ENCODE measurements around the gene LDLRAD4.

LDLRAD4 gene

DNA sequence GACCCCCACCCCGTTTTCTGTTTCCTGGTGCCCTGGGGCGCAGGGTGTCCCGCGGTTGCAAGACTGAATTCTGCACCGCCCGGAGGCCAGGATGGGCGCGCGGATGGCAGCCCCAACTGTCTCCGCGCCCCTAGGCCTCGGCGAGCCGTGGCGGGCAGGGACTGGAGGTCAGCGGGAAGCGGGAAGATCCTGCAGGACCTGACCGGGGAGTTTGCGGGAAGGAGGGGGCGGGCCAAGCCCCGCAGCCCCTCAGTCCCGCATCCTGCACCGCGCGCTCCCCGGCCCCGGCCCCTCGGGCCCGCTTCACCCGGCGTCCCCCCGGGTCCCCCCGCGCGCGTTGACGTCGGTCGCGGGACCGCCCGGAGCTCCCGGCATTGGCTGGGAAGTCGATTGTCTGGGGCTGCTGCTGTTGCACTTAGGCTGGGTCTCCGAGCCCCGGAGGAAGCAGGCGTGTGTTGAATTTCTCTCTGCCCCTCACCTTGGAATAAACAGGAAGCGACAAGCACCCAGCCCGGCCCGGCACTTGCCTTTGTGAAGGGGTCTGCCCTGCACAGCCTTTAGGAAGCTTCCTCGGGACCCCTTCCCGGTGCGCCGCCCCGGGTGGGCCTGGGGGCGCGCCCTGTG lies at the start of gene LDLRAD4:
LDLRAD4 (plus strand) TSS at position 393 of the 624 bp plus-strand sequence.
- no peak for DNase-seq

DNA sequence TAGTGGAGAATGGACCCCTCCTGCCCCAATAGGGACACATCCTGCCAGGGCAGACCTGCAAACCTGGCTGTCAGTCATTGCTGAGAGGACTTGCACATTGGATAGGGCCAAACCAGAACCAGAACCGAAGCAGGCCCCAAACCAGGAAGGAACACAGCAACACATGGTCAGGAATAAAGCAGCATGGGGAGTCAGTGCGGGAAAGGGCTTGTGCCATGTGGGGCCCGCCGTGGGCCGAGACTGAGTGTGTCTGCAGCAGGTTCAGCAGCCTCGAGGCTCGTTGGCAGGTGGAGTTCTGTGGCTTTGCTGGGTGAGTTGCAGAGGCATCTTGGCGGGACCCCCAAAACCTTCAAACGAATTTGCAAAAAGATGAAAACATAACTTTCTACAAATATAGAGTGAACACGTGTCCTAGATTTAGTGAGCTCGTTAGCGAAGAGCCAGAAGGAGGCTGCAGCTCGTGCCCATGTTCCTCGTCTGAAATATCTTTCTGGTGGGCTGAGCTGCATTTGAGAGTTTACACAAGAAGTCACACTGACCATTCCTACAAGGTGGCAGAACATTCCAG lies 44.9 kb upstream of the LDLRAD4 start:
- DNase-seq = no peak

DNA sequence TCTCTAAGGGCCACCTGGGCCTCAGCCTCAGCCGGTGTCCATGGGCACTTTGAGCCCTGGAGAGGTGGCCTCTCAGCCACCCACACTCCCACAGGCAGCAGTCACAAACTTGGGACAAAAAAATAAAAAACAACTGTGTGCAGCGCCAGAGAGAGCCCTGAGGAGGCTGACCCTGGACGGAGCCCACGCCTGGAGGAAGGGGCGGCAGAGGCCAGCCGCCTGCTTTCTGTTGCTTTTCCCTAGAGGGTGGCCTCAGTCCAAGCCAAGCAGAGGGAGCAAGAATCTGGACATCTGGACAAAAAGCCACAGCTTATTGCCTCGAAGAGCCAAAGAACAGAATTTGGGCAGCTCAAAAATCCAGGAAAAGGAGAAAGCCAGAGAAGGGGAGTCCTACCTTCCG lies 43.3 kb upstream of the LDLRAD4 start:
- no peak for DNase-seq

DNA sequence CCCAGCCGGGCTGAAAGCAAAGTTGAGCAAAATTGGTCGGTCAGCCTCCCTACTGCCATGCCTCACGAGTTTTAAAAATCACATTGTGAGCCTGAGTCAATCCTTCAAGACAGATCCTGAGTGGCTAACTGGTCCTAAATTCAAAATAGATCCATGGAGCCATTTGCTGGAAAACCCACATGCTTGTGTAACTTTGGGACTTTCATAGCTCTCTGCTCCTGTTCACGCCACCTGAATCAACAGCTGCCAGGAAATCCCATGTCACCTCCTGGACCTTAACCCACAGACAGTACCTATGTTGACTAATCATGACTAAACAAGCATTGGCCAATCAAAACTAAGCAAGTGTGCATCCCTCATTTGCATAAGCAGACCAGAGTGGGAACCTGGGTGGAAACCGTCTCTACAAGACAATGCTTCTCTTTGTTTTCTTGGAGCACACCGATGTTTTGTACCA lies 42.8 kb upstream of the LDLRAD4 start:
- peak in 1 of 2 donors; percentile 67 for DNase-seq

DNA sequence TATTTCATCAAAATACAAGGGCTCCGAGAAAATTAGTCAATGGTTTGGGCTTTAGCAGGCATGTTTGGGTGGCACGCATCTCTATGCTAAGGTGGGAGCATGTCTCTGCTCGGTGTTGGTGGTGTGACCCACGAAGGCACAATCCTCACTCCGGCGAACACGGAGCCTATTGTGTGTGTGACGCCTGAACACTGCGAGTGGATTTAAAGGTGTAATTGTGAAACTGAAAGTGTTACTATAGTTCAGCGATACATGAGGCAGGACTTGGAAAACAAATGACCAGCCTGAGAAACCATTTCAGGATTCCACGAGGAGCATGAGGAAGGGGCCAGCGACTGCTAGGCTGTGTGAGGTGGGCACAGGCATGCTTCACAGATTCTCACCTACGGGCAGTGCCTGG lies 41.7 kb upstream of the LDLRAD4 start:
- DNase-seq = no peak

DNA sequence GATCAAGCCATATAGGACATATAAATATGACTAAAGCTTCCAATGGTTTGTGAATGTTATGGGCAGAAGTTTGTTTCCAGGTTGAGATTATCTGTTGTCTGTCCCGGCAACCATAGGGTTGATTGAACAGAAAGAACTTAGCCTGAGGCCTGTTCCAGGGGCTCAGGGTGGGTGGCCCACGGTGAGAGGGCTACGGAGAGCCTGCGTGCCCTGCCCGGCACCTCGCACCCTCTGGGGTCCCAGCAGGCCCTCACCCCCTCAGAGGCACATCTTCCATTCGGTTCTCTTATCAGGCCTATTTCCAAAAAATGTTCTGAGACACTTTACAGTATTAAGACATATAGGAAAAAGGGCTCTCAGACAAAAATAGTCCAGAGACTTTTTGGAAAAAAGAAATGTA lies 40.4 kb upstream of the LDLRAD4 start:
- DNase-seq = no peak

DNA sequence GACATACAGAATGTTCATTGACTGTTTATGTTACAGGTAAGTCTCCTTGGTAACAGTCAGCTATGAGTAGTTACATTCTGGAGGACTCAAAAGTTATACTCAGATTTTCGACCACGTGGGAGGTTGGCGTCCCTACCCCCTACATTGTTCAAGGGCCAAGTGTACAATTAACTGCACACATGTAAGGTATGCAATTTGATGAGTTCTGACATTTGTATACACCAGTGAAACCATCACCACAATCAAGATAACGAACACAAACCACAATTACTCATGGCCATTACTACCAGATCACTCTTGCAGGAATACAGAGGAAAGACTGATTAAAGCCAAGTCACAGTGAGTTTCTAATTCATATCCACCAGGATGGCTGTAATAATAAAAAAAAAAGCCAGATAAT lies 39.6 kb upstream of the LDLRAD4 start:
- DNase-seq = no peak

DNA sequence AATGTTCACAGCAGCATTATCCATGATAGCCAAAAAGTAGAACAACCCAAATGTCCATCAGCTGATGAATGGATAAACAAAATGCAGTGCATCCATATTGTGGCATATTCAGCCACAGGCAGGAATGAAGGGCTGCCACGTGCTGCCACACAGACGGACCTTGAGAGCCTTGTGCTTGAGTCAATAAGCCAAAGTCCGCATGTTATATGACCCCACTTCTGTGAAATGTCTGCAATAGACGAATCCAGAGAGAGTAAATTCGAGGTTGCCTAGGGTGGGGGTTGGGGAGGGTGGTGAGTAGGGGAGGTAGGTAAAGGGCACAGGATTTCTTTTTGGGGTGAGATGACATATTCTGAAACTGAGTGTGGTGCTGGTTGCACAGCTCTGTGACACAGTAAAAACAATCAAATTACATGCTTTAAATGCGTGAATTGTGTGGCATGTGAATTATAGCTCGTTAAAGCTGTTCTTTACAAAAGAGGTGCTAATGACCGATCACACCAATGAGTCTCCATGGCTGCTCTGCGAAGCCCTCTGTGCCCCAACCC lies 38.9 kb upstream of the LDLRAD4 start:
- DNase-seq = no peak

DNA sequence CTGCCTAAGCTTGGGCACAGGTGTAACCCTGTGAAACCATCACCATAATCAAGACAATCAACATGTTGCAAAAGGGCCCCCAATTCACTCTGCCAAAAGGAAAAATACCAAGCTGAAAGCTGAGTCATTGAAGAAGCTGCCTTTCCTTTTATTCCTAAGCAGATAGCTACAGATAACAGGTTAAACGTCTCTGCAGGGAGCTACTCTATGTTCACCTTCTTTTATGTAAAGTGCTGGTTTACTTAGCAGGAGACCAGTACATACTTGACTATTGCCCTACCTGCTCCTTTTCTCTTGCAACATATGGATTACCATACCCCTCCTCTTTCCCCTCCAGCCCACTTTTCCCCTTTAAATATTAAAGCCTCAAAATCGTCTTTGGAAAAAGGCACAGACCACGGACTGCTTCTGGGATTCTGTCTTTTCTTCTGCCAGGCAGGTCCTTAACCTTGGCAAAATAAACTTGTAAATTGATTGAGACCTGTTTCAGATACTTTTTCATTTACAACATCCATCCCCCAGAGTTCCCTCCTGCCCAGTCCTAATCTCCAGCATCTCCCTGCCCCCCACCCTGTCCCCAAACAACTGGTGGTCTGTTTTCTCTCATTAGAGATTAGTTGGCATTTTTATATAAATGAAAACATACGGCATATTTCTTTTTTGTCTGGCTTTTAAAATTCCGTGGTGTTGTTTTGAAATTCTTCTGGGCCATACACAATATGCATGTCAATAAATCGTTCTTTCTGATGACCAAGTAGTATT lies 37.8 kb upstream of the LDLRAD4 start:
- no peak for DNase-seq

DNA sequence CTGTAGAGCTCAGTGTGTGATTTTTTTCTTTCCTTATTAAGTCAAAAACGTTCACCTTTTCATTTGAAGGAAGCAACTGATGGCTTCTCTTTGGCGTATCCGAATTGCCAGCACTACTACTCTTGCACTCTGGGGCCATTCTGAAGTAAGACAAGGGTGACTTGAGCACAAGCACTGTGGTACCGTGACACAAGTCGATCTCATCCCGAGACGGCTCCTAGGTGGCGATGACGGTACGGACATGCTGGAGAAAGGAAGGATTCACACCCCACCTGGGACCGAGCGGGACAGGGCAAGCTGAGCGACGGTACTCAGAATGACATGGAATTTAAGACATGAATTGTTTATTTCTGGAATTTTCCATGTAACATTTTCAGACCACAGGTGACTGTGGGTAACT lies 36.8 kb upstream of the LDLRAD4 start:
- DNase-seq = no peak

DNA sequence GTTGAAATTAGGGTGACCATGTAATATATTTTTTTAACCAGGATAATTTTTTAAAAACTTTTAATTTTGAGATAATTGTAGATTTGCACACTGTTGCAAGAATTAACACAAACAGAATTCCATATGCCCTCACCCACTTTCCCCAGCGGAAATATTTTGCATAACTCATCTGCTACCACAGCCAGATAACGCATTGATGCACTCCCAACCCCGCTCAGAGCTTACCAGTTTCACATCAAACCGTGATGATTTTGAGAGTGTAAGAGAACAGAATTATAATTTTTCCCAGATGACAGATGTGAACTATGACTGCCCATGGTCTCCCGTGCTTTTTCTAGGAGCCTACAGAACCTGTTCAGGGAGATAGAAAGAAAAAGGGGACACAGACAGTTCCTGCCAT lies 35.2 kb upstream of the LDLRAD4 start:
- DNase-seq = no peak

DNA sequence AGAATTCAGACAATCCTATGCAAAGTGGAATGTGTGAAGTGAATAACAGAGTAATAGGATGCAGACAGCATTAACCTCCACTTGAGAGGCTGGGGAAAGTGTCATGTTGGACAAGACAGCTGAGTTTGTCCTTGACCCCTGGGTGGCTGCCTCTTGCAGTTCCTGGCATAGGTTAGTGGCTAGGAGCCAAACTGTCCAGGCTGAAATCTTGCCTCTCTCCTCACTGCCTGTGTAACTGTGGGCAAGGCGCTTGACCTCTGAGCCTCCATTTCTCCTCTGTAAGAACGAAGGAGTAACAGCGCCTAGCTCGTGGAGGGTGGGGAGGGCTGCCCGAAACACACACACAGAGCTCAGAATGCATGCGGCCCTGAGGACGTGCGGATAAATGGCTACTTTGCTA lies 34.8 kb upstream of the LDLRAD4 start:
- DNase-seq = no peak

DNA sequence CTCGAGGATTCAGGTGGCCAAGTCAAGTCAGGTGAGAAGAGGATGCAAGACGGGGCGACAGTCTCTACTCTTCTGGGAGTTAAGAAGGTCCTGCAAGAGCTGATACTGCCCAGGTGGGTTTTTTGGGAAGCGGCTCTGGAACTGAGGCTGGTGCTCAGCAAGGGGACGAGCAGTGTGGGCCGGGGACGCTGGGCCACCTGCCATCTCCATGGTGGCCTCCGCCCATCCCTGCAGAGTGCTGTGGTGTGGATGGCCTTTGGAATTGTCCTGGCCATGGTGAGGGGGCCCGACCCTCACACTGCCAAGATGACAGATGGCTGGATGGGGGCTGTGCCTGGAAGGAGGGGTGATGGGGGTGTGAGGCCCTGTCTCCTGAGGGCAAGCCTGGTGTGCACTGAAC lies 34.2 kb upstream of the LDLRAD4 start:
- no peak for DNase-seq

DNA sequence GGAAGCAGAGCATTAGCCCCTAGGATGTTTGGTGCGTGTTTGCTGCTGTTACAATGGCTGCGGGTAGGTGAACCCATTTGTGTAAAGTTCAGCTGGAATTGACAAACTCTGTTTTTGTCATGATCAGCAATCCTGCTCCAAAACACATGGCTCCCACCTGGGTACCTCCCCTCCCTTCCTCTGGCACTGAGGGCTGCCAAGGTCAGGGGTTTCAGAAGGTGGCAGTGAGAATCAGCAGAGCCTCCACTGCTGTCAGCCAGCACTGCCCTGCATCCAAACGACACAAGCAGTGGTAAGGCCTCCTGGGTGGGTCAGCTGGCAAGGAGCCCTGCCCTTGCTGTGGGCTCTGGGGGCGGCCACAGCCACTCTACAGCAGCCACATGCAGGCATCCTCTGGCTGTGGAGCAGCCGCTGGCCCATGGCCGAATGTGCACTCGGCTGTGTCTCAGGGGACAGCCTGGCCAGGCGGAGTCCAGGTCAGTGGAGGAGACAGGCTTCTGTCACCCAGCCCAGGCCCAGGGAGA lies 32.8 kb upstream of the LDLRAD4 start:
- no peak for DNase-seq

DNA sequence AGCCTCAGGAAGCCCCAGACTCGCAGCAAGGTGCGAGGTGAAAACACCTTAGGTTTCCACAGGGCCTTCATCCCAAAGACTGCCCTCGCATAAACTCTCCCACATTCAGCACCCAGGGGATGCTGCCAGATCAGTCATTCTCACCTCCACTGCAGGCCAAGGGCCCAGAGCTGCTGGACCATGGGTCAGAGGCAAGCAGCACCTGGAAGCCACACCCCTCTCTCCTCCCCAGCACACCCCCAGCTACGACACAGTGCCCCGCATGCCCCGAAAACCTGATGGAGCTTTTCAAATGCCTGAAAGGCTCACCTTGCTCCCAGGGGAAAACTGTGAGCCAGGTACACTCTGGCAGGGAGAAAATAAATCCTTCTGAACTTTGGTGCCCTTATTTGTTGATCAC lies 31.9 kb upstream of the LDLRAD4 start:
- DNase-seq = no peak

DNA sequence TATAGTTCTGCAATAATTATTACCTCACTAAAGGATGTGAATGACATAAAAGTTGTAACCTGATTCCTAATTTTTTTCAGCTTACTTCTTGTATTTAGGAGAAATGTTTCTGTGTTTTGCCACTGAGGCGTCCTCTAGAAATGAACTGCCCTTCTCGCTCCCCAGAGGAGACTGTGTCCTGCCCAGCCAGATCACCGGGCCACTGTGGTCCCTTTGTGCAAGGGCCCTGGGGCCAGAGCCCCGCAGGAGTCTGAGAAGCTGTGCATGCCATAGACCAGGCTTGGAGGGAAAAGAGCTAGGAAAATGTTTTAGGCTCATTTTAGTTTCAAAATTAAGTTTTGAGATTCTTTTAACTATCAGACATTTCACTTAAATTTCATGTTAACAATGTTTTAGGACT lies 31.1 kb upstream of the LDLRAD4 start:
- DNase-seq = no peak

DNA sequence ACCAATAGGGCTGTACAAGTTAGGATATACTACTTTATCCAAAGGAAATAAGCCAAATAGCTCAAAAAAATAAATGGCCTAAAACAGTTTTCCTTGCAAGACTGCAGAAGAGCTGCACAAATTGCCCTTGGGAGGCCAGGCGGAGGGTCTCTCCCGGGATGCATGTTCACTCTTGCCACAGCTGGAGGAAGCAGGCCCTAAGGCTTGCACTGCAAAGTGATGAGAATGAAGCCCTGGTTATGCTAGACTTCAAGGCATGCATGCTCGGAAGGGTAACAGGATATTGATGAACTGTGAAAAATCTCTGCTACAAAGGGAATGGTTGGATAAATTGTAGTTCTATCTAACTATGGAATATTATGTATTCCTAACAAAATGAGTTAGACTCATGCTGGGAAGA lies 27.5 kb upstream of the LDLRAD4 start:
- DNase-seq = no peak

DNA sequence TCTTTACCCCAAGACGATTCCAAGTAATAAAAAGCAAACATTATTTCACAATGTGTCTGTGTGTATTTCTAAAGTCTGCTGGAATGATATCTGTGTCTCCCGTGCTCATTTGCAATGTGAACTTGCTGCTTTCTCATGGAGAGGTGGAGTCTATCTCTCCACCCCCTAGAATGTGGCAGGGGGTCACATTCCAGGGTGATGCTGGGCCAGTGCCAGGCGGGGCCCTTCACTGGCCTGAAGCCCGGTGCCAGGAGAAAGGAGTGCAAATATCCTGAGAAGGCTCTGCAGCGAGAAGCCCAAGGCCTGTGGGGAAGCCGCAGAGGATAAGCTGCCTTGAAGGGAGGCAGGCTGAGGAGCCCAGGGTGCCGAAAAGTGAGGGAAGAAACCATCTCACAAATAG lies 26.8 kb upstream of the LDLRAD4 start:
- DNase-seq = no peak

DNA sequence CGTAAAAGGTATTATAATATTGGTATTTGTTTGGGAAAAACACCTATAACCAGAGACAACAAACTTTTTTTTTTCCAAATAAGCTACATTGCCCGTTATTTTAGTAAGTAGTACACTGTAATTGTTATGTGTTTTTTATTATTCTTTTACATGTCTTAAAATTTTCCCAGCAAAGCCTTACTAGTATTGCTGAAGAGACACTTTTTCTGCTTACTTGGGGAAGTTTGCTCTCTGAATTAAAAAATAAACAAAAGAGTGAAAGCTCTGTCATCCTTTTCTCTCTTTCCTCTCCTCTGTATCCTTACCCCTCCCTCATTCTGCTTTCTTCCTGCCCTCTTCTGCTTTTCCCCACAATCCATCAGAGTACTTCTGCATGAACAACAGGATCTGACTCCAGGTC lies 25.6 kb upstream of the LDLRAD4 start:
- no peak for DNase-seq

DNA sequence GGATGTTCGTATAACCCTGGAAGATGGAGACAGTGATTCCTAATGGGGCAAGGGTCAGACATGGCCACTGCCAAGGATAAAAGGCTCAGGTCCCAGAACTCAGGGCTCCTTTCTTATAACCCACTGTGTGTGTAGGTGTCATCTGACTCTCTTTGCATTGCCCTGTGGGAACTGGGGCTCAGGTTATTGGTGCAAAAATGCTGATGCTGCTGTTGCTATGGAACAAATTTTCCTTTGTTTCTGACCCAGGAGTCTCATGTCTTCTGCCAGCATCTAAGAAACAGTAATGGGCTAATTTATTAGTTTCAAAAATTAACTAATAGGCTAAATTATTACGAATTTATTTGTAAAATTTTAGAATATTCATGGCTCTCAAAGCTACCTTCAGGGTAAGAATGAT lies 24.3 kb upstream of the LDLRAD4 start:
- DNase-seq = no peak

DNA sequence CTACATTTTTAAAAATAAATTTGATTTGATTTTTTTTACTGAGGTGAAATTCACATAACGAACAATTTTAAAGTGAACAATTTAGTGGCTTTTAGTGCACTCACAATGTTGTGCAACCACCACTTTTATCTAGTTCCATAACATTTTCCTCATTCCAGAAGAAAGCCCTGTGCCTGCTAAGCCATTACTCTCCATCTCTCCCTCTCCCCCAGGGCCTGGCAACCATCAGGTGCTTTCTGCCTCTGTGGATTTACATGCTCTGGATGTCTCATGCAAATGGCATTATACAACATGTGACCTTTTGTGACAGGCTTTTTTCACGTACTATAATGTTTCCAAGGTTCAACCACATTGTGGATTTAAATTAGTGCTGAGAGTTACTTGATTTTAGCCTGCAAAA lies 19.9 kb upstream of the LDLRAD4 start:
- no peak for DNase-seq

DNA sequence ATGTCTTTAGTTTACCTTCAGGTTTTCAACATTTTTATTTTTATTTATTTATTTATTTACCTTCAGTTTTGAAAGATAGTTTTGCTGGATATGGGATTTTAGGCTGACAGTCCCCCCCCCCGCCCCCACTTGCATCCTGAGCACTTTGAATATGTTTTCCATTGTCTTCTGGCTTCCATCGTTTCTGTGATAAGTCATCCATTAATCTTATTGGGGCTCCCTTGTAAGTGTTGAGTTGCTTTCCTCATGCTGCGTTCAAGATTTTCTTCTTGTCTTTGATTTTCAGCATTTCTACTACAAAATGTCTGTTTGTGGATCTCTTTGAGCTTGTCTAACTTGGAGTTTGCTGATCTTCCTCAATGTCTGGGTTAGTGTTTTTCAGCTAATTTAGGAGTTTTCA lies 19.4 kb upstream of the LDLRAD4 start:
- no peak for DNase-seq

DNA sequence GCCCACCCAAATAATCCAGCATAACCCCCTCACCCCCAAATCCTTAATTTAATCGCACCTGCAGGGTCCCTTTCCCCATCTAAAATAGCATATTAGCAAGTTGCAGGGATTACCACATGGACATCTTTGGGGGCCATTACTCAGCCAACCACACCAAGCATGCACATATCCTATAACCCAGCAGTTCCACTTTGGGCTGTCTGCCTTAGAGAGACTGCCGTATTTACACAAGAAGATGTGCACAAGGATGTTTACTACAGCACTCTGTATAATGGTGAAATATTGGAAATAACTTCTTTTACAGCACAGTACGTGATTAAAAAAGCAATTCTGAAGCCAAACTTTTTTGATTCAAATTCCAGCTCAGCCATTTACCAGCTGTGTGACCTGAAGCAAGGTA lies 17.3 kb upstream of the LDLRAD4 start:
- DNase-seq = no peak

DNA sequence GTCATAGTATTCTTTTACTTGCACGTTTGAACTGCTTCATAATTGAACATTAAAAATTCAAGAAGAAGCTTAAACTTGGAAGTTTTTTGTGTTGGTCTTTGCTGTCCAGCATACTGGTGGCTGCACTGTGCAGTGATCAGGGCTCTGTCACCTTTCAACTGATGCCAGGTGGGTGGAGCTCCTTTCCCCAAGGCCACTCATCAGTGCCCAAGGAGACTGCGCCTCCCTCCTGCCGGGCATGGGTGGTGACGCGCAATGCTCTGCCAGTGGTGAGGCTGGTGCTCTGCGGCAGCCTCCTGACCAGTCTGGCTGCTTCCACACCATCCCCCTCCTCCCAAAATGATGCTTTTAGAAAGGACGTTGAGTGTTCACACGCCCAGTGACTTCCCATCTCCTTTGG lies 16.0 kb upstream of the LDLRAD4 start:
- no peak for DNase-seq
